Stimulated activated CD8-positive, alpha-beta memory T cell treated with anti-CD3 and anti-CD28 coated beads, Interleukin-7, amount 100 ng/mL, for 48 hours (primary cell): ENCODE measurements around the gene POC1B.

Experiments
- DNase-seq, 2 donors: peaks; one replicate each; pipeline ENCODE4 v3.0.0-alpha.2; 2020; ENCODE audit warnings: low read depth in 1 of 2; ENCODE audit errors: extremely low read depth in 1 of 2

Gene POC1B

DNA sequence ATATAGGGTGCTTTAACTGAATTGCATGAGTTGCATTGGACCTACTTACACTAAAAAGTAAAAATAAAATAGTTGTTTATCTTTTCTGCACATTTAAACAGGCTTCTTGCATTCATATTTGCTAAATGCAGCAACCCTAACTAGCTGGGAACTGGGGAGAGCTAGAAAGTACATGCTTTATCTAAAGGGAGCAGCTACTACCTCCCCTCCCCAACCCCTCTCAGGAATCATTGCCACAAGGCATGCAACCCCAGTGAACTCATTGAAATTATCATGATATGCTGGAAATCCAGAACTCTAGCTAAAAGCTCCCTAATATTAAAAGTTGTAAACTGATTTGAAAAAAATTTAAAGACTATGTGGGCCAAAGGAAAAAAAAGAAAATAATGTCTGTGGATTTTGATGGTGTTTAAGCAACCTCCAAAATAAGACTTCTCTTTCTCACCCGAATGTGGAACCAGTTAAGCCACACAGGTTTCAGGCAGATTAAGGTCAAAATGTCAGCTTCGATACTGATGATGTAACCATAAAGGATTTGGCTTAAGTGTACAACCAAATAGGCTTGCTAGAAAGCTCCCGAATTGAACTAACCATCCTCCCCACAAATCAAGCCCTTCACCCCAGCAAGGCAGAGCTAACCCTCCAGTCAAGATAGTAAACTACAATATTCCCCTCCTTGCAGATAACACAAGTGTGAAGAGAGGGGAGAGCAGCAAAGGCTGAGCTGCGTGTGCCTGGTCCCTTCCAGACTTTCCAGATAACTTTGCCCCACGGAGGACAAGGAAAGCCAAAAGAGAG is 13.8 kb upstream of the POC1B start:
- DNase-seq = no peak

DNA sequence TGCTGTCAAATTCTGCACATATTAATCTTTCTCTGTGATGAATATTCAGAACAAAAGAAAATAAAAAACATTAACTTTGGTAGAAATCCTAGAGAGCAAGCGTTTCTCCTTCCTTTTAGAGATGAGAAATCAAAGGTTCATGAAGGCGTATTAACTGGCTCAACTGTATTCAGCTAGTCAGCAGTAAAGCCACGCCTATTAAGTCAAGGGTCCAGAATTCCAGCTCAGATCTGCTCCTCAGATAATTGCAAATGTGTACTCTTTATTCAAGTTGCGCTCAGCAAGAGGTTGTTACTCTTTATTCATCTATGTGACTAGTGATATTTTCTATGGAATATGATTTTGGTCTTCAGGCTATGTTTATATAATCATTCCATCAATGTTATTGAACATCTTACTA is 13.1 kb upstream of the POC1B start:
- no peak for DNase-seq

DNA sequence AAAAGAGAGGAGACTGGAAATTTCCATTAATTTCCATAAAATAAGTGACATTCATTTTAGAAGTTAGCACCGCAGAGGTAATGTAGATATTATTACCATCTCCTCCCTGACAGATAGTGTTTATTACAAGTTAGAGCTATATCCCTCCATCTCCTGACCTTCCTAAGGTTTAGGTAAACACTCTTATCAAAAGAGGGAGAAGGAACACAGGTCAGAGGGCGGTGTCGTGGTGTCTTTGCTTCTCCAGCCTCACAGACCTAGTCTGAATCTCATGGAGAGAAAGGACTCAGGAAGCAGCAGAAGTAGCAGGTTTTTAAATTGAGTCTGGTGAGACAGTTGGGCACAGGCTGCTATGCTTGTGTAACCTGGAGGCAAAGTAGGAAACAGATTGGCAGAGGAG is 11.5 kb upstream of the POC1B start:
- no peak for DNase-seq

DNA sequence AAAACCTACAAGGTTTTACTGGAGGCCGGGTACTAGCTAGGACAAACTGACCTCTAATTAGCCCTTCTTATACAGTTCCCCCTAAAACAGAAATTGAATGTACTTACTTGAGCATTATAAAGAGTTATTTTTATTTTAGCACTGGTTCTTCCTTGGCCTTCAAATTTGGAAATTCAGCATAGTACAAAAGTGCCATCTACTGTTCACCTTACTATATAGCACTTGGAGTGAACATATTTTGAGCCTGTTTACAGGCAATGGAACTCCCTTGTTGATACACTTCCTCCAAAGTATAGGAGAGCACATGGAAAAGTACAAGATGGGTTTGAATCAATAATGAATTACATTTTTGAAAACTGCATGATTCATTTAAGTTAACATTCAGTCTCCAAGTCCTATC is 3.9 kb upstream of the POC1B start:
- DNase-seq = no peak

DNA sequence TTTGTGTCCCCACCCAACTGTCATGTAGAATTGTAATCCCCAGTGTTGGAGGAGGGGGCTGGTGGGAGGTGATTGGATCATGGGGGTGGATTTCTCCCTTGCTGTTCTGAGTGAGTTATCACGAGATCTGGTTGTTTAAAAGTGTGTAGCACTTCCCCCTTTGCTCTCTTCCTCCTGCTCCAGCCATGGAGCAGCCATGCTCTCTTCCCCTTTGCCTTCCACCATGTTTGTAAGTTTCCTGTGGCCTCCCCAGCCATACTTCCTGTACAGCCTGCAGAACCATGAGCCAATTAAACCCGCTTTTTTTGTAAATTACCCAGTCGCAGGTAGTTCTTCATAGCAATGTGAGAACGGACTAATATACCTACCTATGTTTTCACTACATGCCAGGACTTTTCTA is 2.6 kb upstream of the POC1B start:
- DNase-seq = no peak

DNA sequence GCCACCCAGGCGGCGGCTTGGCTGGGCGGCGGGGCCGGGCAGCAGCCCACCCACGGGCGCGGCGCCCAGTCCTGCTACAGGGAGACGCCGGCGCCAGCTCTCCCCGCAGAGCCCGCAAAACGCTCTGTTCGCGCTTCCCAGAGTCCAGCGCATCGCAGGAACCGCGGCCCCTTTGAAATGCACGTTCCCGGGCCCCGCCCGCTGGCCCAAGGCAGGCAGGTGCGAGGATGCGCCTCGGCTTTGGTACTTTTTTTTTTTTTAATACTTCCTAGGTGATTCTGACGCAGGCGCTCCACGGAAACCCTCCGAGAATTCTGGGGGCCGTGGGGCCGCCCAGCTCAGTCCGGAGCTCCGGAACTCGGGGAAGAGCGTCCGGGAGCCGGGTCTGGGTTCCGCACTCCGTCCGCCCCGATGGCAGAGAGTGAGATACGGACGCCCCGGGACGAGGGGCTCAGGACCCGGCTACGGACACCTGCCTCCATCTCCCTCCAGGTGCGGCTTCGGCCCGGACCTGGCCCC is 483 bp downstream of the POC1B start:
- peak; percentile 5 to 20 for DNase-seq

DNA sequence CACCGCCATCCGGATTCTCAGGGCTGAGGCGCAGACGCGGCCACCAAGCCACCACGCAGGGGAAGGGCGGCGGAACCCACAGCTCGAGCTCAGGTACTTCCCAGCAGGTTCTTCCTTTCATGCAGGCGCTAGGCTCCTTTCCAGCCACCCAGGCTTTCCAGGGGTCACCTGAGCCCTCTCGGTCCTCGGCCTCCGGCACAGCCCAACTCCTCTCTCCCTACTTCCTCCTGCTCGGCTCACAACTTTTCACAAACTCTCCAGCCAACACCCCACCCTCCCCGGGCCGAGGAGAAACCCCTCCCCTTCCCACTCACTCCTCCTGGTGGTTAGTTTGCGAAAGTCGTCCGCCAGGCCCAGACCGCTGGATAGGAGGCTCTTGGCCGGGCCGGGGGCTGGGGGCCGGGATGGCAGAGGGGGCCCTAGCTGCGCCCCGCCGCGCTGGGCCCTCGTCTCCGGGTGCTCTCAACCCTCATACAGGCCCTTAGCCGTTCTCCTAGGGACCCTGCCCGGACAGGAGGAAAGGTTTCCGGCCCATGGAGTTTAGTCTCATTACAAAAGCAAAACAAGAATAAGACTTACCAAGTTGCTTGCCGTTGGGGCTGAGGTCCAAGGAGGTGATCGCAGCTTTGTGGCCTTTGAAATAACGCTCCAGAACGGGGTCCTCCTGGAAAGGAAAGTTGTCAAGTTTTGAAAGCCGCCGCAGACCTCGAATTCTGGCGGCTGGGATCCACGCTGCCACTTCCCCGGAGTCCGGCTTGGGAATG is 1.1 kb downstream of the POC1B start, which contains the start of gene GALNT4:
GALNT4 (minus strand) TSS at position 256 of the 764 bp plus-strand sequence; CDS start at position 9, 247 bp downstream.
- peak; percentile 53 to 69 for DNase-seq

DNA sequence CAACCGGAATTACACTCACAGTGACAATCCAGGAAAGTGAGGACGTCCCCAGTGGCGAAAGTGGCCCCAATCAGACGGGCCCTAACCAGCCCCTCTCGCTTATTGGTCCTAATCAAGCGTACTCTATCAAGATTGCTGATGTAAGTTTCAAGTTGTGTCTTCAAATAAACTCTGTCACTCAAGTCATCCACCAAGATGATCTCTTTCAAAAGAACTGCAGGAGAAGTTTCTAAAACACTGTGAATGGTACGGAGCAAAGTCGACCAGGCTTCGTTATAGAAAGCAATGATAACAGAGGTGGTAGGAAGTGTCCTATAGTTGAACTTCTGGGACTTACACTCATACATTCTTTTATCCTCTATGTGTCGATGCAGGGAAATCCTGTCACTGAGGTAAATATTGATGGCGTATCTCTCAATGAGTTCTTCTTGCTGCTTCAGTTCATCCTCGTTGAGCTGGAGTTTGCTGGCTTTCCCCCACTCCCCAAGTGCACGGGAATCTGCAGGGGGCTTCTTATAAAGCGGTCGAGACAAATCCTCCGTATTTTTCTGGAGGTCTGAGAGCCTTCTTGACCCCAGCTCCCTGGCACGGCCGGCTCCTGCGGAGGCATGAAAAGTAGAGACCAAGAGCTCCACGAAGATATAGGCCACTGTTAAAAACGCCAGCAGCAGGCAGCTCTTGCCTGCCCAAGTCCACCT is 1.9 kb downstream of the POC1B start:
- no peak for DNase-seq

DNA sequence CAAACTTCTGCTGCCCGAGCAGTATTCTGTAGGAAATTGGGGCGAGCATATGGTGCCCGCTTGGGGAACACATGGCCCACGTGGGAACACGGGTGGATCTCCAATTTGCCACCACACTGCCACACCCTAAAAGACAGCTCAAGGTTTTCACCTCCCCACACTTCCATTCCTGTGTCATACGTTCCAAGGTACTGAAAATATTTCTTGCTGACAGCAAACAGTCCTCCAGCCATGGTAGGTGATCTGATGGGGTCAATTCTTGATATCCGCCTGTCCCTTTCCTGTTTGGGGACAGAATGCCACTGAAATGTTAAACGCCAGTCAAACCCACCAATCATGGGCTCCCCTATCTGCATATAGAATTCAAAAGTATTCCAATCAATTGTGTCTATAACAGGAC is 2.5 kb downstream of the POC1B start:
- DNase-seq = no peak

DNA sequence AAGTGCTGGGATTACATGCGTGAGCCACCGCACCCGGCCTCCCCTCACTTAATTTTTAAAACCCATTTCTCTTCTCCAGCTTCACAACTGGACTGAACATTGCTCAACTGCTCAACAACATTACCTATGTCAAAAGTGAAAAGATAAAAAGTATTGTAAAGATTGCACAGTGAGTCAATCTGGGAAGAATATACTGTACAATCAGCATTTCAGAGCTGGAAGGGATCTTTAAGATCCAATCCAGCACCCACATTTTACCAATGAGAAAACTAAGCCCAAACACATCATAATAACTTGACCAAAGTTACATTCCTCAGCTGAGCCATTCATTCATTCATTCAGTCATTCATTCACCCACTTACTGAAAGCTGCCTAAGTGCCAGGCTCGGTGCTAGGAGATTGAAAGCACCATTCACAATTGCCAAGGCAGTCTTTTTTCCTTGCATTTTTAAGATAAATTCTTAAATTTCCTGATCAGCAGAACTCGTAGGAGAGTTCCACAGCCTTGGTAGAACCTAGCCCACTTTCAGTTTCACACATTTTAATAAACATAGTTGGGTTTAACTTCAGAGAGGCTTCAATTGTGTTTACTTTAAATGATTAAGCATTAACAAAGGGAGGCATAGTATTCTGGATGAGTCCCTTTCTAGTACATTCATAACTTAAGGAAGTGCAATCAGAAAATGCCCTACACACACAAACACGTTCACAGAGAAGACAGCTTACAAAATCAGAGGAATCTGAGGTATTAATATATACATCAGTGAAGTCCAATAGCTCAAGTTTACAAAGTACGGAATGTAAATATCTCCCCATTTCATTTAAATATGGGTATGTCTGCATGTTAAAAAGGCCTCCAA is 4.3 kb downstream of the POC1B start:
- no peak for DNase-seq

DNA sequence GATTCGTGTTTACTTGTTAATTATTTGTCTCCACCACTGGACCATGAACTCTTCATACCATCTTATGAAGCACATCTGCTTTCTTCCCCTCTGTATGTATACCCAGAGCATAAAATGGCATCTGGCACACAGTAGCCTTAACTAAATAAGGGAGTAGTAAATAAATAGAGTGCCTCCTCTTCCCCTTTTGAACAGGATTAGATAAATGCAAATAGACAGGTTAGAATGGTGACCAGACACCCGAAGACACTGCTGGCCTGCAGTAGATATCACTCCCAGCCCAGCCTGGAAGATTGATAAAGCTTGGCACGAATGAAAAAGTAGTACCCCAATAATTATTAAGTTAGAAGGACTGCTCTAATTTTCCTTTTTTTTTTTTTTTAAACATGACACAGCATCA is 8.1 kb downstream of the POC1B start:
- DNase-seq = no peak

DNA sequence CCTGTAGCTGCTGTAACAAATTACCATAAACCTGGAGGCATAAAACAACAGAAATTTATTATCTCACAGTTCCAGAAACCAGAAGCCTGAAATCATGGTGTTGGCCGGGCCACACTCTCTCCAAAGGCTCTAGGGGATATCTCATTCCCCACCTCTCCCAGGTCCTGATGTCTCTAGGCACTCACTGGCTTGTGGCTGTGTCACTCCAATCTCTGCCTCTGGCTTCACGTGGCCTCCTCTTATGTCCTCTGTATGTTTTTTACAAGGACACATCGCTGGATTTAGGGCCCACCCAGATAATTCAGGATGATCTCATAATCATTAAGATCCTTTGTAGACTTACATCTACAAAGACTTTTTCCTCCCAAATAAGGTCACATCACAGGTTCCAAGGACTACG is 9.2 kb downstream of the POC1B start:
- no peak for DNase-seq

DNA sequence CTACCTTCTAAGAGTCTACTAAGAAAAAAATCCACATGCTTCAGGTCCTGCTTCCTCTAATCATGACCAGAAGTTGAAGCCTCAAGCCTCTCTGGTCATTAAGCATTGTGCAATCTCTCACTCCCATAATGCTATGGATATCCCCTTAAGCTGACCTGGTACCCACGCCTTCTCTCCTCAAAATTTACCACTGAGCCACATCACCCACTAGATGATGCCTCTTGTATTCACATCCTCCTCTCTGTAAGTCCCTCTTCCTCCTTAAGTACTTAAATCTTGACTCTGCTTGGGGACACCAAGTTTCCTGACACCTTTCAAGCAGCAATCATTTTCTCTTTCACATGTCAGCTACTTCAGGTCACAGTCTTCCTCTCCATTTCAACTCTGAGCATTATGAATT is 11.1 kb downstream of the POC1B start:
- no peak for DNase-seq

DNA sequence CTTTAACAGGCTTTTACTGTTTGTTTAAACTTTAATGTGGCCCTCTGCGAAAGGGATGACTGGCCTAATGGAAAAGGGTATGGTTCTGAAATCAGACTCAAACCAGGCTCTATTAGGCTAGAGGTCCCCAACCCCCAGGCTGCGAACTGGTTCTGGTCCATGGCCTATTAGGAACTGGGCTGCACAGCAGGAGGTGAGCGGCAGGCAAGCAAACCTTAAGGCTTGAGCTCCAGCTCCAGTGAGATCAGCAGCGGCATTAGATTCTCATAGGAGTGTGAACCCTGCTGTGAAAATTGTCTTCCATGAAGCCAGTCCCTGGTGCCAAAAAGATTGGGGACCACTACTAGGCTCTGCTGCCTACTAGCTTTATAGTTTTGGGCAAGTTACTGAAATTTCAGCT is 12.3 kb downstream of the POC1B start:
- DNase-seq = no peak

DNA sequence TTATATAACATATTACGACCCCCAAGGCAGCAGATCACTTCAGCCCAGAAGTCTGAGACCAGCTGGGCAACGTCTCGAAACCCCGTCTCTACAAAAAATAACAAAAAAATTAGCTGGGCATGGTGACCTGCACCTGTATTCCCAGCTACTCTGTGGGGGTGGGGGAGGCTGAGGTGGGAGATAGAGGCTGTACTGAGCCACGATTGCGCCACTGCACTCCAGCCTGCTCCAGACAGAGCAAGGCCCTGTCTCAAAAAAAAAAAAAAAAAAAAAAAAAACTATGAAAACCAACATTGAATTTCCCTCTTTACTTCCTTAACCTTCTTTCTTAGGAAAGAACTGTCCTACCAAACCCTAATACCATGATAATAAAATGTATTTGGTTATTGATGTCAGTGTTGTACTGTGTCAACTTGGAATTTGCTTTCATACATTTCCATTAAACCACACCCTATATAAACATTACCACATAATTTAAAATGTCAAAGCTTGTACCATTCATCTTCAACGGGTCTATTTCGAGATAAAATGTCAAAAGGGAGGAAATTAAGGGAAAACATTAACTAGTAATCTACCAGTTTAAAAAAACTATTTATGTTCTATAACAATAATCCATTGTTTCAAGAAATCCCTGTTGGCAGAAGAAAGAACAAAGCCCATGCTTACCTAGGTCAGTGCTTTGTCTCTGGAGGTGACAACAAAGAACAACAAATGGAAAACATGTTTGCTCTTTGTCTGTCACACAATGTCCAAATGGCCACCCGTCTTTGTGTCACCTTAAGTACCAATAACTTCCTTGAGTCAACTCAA is 18.6 kb downstream of the POC1B start:
- DNase-seq = no peak

DNA sequence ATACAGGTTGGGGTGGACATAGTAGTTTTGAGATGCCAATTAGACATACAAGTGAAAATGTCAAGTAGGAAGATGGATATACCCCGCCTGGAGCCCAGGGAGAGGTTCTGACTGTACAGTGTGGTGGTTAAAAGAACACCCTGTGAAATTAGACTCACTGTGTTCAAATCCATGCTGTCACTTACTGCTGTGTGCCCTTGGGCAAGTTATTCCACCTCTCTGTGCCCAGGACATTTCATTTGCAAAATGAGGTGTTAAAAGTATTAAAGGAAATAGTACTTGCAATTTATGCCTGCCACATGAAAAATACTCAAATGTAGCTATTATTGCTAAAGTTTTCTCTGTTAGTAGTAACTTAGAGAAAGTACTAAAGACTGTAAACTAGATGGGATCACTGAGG is 19.8 kb downstream of the POC1B start:
- DNase-seq = no peak

DNA sequence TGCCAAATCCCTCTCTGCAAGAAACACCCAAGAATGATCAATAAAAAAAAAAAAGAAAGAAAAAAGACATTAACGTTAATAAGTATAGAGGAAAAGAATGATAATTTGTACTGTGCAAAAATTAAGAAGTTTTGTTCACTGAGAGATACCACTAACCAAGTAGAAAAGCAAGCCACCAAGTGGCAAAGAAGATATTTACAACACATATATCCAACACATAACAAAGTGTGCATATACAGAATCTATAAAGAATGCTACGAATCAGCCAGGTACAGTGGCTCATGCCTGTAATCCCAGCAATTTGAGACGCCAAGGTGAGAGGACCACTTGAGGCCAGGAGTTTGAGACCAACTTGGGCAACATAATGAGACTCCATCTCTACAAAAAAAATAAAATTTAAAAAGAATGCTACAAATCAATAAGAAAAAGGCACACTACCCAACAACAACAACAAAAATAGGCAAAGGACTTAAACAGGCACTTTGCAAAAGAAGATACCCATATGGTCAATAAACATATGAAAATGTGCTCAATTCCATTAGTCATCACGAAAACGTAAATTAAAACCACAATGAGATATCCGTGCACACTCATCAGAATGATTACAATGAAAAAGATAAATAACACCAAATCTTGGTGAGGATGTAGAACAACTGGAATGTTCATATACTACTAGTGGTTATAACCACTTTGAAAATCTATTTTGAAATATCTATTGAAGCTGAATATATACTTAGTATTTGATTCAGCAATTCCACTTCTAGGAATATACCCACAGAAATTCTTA is 21.1 kb downstream of the POC1B start:
- no peak for DNase-seq

DNA sequence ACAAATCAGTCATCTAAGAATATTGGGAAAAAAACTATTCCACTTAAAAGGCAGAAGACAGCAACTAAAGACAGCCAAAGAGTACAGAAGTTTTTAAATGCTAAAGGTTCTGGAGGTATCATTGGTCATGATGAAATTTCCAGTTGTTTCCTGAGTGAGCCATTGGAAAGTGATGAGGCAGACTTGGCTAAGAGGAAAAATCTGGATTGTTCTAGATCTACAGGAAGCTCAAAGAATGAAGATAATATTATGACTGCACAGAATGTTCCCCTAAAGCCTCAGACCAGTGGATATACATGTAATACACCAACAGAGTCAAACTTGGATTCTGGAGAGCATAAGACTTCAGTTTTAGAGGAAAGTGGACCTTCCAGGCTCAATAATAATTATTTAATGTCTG is 24.1 kb downstream of the POC1B start:
- DNase-seq = no peak

DNA sequence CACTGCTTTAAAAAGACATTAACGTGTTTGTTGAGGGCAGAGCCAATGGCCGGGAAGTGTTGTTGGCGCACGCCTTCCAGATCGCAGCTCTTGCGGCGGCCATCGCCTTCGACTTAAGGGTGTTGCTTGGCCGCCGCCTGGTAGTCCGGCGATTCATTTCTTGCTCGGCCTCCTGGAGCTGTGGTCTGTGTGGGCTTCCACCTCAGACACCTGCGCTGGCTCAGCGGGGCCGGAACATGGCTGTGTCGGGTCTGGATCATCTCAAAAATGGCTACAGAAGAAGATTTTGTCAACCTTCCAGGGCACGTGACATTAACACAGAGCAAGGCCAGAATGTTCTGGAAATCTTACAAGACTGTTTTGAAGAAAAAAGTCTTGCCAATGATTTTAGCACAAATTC is 26.0 kb downstream of the POC1B start:
- DNase-seq = no peak
